Esophagus muscularis mucosa (tissue), 4 donors: ENCODE results near the gene TMEM150C.

ENCODE experiments used
- EP300 ChIP-seq: sonication (generic); formaldehyde crosslinking; IDR thresholded peaks from one replicate; pipeline ENCODE4 v1.6.1; 2017; ENCODE audit warnings: antibody characterized with exemption
- POLR2A ChIP-seq: fragments of 450-650 bp; IDR thresholded peaks from one replicate; pipeline ENCODE4 v1.6.1; 2017; ENCODE audit warnings: antibody characterized with exemption, moderate library complexity, mild to moderate bottlenecking, low read depth
- TF ChIP-seq, protein P1 (sequence below), 3 experiments: fragments of 200-600 bp in 2 of 3; fragments of 450-650 bp in 1 of 3; sonication (generic) in 2 of 3; IDR thresholded peaks; one replicate each; pipeline ENCODE4 v1.5.1; 2017 to 2019; ENCODE audit warnings: antibody characterized with exemption in 3 of 3, mild to moderate bottlenecking in 2 of 3, moderate library complexity in 1 of 3

DNA sequence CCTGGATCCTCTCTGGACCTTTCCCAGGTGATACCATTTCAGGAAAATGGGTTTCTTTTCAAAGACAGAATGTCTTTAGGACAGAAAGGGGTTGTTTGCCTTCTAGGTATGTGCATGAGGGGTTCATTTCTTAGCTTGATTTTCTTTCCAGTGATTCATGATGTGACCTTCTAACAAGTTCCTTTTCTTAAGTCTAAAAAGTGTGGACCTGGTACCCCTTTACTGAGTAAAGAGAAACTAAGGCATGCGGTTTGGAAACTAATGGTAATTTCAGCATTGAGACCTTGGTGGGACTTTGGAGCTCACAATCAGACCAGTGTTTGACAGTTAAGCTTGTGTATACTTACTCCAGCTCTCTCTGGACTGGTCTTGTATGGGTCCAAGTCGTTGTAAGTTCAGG lies 122.7 kb downstream of the TMEM150C start:
- TF ChIP-seq EP300: no peak
- TF ChIP-seq, protein P1, sequence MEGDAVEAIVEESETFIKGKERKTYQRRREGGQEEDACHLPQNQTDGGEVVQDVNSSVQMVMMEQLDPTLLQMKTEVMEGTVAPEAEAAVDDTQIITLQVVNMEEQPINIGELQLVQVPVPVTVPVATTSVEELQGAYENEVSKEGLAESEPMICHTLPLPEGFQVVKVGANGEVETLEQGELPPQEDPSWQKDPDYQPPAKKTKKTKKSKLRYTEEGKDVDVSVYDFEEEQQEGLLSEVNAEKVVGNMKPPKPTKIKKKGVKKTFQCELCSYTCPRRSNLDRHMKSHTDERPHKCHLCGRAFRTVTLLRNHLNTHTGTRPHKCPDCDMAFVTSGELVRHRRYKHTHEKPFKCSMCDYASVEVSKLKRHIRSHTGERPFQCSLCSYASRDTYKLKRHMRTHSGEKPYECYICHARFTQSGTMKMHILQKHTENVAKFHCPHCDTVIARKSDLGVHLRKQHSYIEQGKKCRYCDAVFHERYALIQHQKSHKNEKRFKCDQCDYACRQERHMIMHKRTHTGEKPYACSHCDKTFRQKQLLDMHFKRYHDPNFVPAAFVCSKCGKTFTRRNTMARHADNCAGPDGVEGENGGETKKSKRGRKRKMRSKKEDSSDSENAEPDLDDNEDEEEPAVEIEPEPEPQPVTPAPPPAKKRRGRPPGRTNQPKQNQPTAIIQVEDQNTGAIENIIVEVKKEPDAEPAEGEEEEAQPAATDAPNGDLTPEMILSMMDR (IDR thresholded peaks at IDR 0.05): no peak
- TF ChIP-seq POLR2A: no peak
